Measurements from ENCODE around the gene SLC49A4.

DNA sequence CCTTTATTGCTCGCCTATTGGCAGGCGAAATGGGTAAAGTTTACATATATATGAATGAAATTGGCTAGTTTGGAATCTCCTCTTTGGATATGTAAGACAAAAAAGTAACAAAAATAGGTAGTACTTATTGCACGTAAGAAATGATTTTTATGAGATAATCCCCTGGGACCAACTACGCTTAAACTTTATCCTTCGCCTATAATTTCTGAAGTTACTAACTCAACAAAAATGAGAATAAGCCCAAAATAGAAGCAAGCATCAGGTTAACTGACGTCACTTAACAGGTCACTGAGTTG lies 438 bp upstream of the SLC49A4 start:
- TF ChIP-seq ZNF274 (IDR thresholded peaks at IDR 0.05; ENCODE audit: low read depth, low read length) (no peak), YY1 (IDR thresholded peaks at IDR 0.05; ENCODE audit: insufficient read depth, insufficient read length) (no peak), SUZ12 (IDR thresholded peaks at IDR 0.05; ENCODE audit: extremely low read depth, insufficient read depth, insufficient read length) (no peak)
